Measurements from ENCODE around the gene MYRIP.

MYRIP gene

GRCh38 chr3:39978308-39978707 lies 168.9 kb downstream of the MYRIP start:
- ATAC-seq (ENCODE audit: low read depth) (no peak), DNase-seq (ENCODE audit: low spot score) (no peak)
- TF ChIP-seq CTCF (IDR thresholded peaks at IDR 0.05; ENCODE audit: poor library complexity, severe bottlenecking): no peak
- H3K27ac ChIP-seq (ENCODE audit: poor library complexity, severe bottlenecking): no peak overlapping the region
- no peaks in the 10 kb centered on the region for H3K9me3 ChIP-seq (ENCODE audit: severe bottlenecking)
- no peaks in the 10 kb centered on the region for H3K27me3 ChIP-seq (ENCODE audit: insufficient read depth, poor library complexity, severe bottlenecking)
- H3K4me3 ChIP-seq (ENCODE audit: severe bottlenecking): no peak overlapping the region
- no peaks in the 10 kb centered on the region for H3K36me3 ChIP-seq (ENCODE audit: low read depth)
- no peaks in the 10 kb centered on the region for H3K4me1 ChIP-seq (ENCODE audit: insufficient read depth, poor library complexity, severe bottlenecking)

GRCh38 chr3:39980058-39980457 lies 170.6 kb downstream of the MYRIP start:
- no peak for ATAC-seq (ENCODE audit: low read depth)
- H3K27ac ChIP-seq (ENCODE audit: poor library complexity, severe bottlenecking): no peak overlapping the region

GRCh38 chr3:39980781-39981180 lies 171.4 kb downstream of the MYRIP start:
- Histone ChIP-seq H3K4me1 (ENCODE audit: insufficient read depth, poor library complexity, severe bottlenecking) (no peaks in the 10 kb centered on the region), H3K27me3 (ENCODE audit: insufficient read depth, poor library complexity, severe bottlenecking) (no peaks in the 10 kb centered on the region), H3K27ac (ENCODE audit: poor library complexity, severe bottlenecking) (no peak overlapping the region), H3K36me3 (ENCODE audit: low read depth) (no peaks in the 10 kb centered on the region), H3K9me3 (ENCODE audit: severe bottlenecking) (no peaks in the 10 kb centered on the region), H3K4me3 (ENCODE audit: severe bottlenecking) (no peak overlapping the region)
- ATAC-seq (ENCODE audit: low read depth) (no peak), DNase-seq (ENCODE audit: low spot score) (no peak)
- no peak for TF ChIP-seq CTCF (IDR thresholded peaks at IDR 0.05; ENCODE audit: poor library complexity, severe bottlenecking)

More at GRCh38 chr3:39980058-39980457, 170.6 kb downstream of the MYRIP start:
- Histone ChIP-seq H3K36me3 (ENCODE audit: low read depth) (no peaks in the 10 kb centered on the region), H3K4me1 (ENCODE audit: insufficient read depth, poor library complexity, severe bottlenecking) (no peaks in the 10 kb centered on the region), H3K27me3 (ENCODE audit: insufficient read depth, poor library complexity, severe bottlenecking) (no peaks in the 10 kb centered on the region), H3K9me3 (ENCODE audit: severe bottlenecking) (no peaks in the 10 kb centered on the region), H3K4me3 (ENCODE audit: severe bottlenecking) (no peak overlapping the region)
- no peak for DNase-seq (ENCODE audit: low spot score)
- TF ChIP-seq CTCF (IDR thresholded peaks at IDR 0.05; ENCODE audit: poor library complexity, severe bottlenecking): no peak

- H3K4me3 ChIP-seq (ENCODE audit: severe bottlenecking): no peak overlapping the region
- no peaks in the 10 kb centered on the region for H3K9me3 ChIP-seq (ENCODE audit: severe bottlenecking)
- DNase-seq (ENCODE audit: low spot score) (no peak), ATAC-seq (ENCODE audit: low read depth) (no peak)
- TF ChIP-seq CTCF (IDR thresholded peaks at IDR 0.05; ENCODE audit: poor library complexity, severe bottlenecking): no peak
- no peaks in the 10 kb centered on the region for H3K4me1 ChIP-seq (ENCODE audit: insufficient read depth, poor library complexity, severe bottlenecking)
- no peak overlapping the region for H3K27ac ChIP-seq (ENCODE audit: poor library complexity, severe bottlenecking)
- no peaks in the 10 kb centered on the region for H3K27me3 ChIP-seq (ENCODE audit: insufficient read depth, poor library complexity, severe bottlenecking)
- H3K36me3 ChIP-seq (ENCODE audit: low read depth): no peaks in the 10 kb centered on the region
Observed at GRCh38 chr3:39981547-39982184, 172.3 kb downstream of the MYRIP start.

- TF ChIP-seq CTCF (IDR thresholded peaks at IDR 0.05; ENCODE audit: poor library complexity, severe bottlenecking): no peak
- H3K4me1 ChIP-seq (ENCODE audit: insufficient read depth, poor library complexity, severe bottlenecking): no peaks in the 10 kb centered on the region
- H3K4me3 ChIP-seq (ENCODE audit: severe bottlenecking): no peak overlapping the region
- H3K36me3 ChIP-seq (ENCODE audit: low read depth): no peaks in the 10 kb centered on the region
- H3K27me3 ChIP-seq (ENCODE audit: insufficient read depth, poor library complexity, severe bottlenecking): no peaks in the 10 kb centered on the region
- no peaks in the 10 kb centered on the region for H3K9me3 ChIP-seq (ENCODE audit: severe bottlenecking)
- H3K27ac ChIP-seq (ENCODE audit: poor library complexity, severe bottlenecking): no peak overlapping the region
- DNase-seq (ENCODE audit: low spot score) (no peak), ATAC-seq (ENCODE audit: low read depth) (no peak)
Observed at GRCh38 chr3:39982665-39983357, 173.4 kb downstream of the MYRIP start.
